Esophagus squamous epithelium (tissue), 5 donors: ENCODE data around the gene SRGAP3. TPM values are rescaled to one million over a fixed set of nuclear protein-coding genes. Genes with fewer than 3 reads are reported as not detected.

Source experiments
- DNase-seq: peaks from one replicate; lab custom pipeline; 2025; lab: John Stamatoyannopoulos, UW
- H3K27ac ChIP-seq, 4 donors: fragments of 200-600 bp; sonication (generic); one replicate each; pipeline ENCODE4 v1.5.1; 2016 to 2019; ENCODE audit warnings: mild to moderate bottlenecking in 1 of 4
- H3K27me3 ChIP-seq, 4 donors: fragments of 200-600 bp; sonication (generic); 1 replicate in 3 of 4; 2 replicates in 1 of 4; pipeline versions ENCODE4 v1.5.1 to v1.6.0; 2017 to 2021; ENCODE audit warnings: antibody characterized with exemption in 1 of 4
- H3K36me3 ChIP-seq, 3 donors: fragments of 200-600 bp; sonication (generic); one replicate each; pipeline ENCODE4 v1.5.1; 2016 to 2019
- H3K4me1 ChIP-seq, 3 donors: fragments of 200-600 bp; sonication (generic); one replicate each; pipeline ENCODE4 v1.5.1; 2017 to 2019
- H3K4me3 ChIP-seq, 4 donors: fragments of 200-600 bp; sonication (generic); 1 replicate in 3 of 4; 2 replicates in 1 of 4; pipeline ENCODE4 v1.5.1; 2016 to 2019; ENCODE audit warnings: mild to moderate bottlenecking in 2 of 4, moderate library complexity in 1 of 4
- H3K9me3 ChIP-seq, 3 donors: fragments of 200-600 bp; sonication (generic); one replicate each; pipeline ENCODE4 v1.5.1; 2016 to 2019
- POLR2A ChIP-seq, 4 donors: fragments of 450-650 bp; IDR thresholded peaks; one replicate each; pipeline ENCODE4 v1.6.1; 2017; ENCODE audit warnings: antibody characterized with exemption in 4 of 4, mild to moderate bottlenecking in 4 of 4, moderate library complexity in 3 of 4
- whole genome bisulfite sequencing, 2 donors: methylation state at CpG; one replicate each; pipeline ENCODE4 v1.1.5; 2018; 5-methylcytosine and 5-hydroxymethylcytosine counted together
- intact Hi-C: fragments of 100-400 bp; cut with DNase I; formaldehyde crosslinking; loops from one replicate; pipeline ENCODE4 v1.15.0; 2022
- total RNA-seq, 4 donors: library from RNA; depleted of rRNA; stranded (reverse); fragments of >200 nt; gene quantifications; one replicate each; pipeline ENCODE4 v1.1.0, GENCODE V29; 2016
- TF ChIP-seq, protein P1 (sequence below), 6 experiments: fragments of 450-650 bp in 4 of 6; fragments of 200-600 bp in 2 of 6; sonication (generic) in 2 of 6; IDR thresholded peaks; one replicate each; pipeline ENCODE4 v1.5.1; 2016 to 2019; ENCODE audit warnings: antibody characterized with exemption in 6 of 6, mild to moderate bottlenecking in 4 of 6, moderate library complexity in 4 of 6
- donor health status: DM: yes; HTN: yes; CAD: no.

The SRGAP3 gene
- total RNA-seq, 4 donors from 2014 or later, result 4.0 to 15.8 (median 6.6) TPM

DNA sequence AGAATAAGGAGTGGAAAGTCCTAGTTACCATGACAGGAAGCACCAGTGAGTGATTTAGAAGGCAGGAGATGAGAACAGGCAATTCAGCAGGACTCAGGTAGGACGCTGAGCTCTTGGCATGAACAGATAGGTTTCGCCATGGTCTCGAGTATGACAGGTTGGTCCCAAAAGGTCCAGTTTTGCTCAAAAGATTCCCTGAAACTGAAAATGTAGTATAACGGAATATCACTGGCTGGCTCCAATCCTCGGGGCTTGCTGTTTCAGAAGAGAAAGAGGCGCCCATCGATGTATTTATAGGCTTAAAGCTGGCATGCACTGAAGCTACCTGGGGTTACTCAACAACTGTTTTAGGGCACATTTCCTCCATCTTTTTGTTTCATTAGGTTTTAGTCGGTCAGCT lies 59.2 kb downstream of the SRGAP3 start:
- no peak for DNase-seq
- no peak overlapping the region for H3K27ac ChIP-seq
- H3K4me3 ChIP-seq, result no peak overlapping the region
- H3K9me3 ChIP-seq, result no peaks in the 10 kb centered on the region
- intact Hi-C loops, result no loop called here
- peaks cover 0 to 7% (median 0%) of the 10 kb centered on the region in 3 donors for H3K4me1 ChIP-seq
- no peaks in the 10 kb centered on the region for H3K27me3 ChIP-seq
- TF ChIP-seq, protein P1, sequence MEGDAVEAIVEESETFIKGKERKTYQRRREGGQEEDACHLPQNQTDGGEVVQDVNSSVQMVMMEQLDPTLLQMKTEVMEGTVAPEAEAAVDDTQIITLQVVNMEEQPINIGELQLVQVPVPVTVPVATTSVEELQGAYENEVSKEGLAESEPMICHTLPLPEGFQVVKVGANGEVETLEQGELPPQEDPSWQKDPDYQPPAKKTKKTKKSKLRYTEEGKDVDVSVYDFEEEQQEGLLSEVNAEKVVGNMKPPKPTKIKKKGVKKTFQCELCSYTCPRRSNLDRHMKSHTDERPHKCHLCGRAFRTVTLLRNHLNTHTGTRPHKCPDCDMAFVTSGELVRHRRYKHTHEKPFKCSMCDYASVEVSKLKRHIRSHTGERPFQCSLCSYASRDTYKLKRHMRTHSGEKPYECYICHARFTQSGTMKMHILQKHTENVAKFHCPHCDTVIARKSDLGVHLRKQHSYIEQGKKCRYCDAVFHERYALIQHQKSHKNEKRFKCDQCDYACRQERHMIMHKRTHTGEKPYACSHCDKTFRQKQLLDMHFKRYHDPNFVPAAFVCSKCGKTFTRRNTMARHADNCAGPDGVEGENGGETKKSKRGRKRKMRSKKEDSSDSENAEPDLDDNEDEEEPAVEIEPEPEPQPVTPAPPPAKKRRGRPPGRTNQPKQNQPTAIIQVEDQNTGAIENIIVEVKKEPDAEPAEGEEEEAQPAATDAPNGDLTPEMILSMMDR (IDR thresholded peaks at IDR 0.05), result no peak
- TF ChIP-seq POLR2A (IDR thresholded peaks at IDR 0.05), result no peak
- no peaks in the 10 kb centered on the region for H3K36me3 ChIP-seq
- 87 to 90% methylated on average over 8 of the region's 8 CpGs for WGBS, 2 donors

DNA sequence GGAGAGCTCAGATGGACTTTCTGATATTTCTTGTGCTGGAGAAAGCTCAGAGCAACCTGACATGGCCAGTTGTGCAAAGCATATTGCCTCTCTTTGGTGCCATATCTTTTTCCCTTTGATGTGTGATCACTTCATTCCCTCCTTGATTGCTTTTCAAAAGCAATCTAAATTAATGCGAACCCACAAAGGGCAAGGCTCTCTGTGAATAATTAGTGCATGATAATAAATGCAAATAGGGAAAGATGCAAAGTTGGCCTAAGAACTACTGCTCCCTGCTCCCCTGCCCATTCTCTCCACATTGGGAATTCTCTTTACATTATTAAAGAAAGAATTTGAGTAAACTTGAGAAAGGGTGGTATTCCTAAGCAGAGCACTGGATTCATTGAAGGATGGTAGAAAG lies 60.9 kb downstream of the SRGAP3 start:
- DNase-seq, result no peak
- Histone ChIP-seq H3K4me1 (no peaks in the 10 kb centered on the region), H3K27me3 (no peaks in the 10 kb centered on the region), H3K36me3 (no peaks in the 10 kb centered on the region), H3K4me3 (no peak overlapping the region), H3K9me3 (no peaks in the 10 kb centered on the region), H3K27ac (no peak overlapping the region)
- TF ChIP-seq, protein P1 (IDR thresholded peaks at IDR 0.05), result no peak
- TF ChIP-seq POLR2A (IDR thresholded peaks at IDR 0.05), result no peak
- 92 to 100% methylated on average over 1 of the region's 1 CpG for WGBS, 2 donors
- intact Hi-C loops, result no loop called here

DNA sequence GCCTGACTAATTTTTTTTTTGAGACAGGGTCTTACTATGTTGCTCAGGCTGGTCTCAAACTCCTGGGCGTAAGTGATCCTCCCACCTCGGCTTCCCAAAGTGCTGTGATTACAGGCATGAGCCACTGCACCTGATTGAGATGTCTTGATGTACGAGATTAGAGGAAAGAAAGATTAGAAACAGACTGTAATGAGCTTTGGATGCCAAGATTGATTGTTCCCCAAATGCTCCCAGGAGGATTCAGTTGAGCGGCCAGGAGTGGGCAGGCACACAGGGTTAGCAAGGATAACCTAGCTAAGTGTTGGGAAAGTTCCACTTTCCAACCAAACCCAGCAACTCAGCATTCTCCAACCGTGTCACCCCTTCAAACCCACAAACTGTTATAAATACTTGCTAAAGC lies 63.7 kb downstream of the SRGAP3 start:
- Histone ChIP-seq H3K27me3 (no peaks in the 10 kb centered on the region), H3K4me3 (no peak overlapping the region), H3K4me1 (peaks cover 0 to 4% (median 3%) of the 10 kb centered on the region in 3 donors), H3K36me3 (no peaks in the 10 kb centered on the region), H3K9me3 (no peaks in the 10 kb centered on the region), H3K27ac (no peak overlapping the region)
- TF ChIP-seq POLR2A (IDR thresholded peaks at IDR 0.05), result no peak
- DNase-seq, result no peak
- 68 to 90% methylated on average over 5 of the region's 5 CpGs for WGBS, 2 donors
- intact Hi-C loops, result no loop called here

DNA sequence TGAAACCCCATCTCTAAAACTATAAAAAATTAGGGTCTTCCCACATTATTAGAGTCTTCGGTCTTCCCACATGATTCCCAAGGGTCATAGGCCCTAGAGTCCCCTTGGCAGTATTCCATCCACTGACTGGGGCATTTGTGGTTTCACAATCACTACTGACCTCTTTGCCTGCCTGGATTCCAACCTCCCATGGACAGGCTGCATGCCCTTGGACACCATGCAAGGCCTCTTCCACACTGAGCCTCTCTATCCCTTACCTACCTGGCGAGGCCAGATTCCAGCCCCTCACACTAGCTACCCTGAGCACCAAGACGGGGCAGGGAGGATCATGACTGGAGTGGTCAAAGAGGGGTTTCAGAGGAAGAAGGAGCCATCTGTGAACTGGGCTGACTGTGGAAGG lies 64.4 kb downstream of the SRGAP3 start:
- Histone ChIP-seq H3K27me3 (no peaks in the 10 kb centered on the region), H3K36me3 (no peaks in the 10 kb centered on the region), H3K4me1 (peaks cover 0 to 9% (median 7%) of the 10 kb centered on the region in 3 donors), H3K27ac (no peak overlapping the region), H3K9me3 (no peaks in the 10 kb centered on the region), H3K4me3 (no peak overlapping the region)
- no peak for DNase-seq
- intact Hi-C loops, result no loop called here
- TF ChIP-seq, protein P1 (IDR thresholded peaks at IDR 0.05), result no peak
- TF ChIP-seq POLR2A (IDR thresholded peaks at IDR 0.05), result no peak
- 97 to 100% methylated on average over 2 of the region's 3 CpGs for WGBS, 2 donors

DNA sequence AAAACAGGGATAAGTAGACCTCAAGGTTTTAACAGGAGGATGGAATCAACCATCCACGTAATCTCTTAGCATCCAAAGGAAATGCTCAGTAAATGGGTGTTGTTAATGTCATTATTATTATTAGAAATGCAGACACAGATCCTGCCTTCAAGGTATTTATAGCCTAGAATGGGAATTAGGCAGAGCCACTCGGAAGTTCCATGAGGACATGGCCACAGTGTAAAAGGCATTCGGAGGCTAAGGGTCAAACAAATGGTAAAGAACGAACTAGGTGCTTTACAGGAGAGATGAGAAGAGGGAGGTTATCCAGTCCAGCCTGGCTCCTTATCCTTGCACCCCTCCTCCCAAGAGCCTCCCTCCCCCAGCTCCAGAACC lies 65.0 kb downstream of the SRGAP3 start:
- Histone ChIP-seq H3K4me3 (no peak overlapping the region), H3K36me3 (no peaks in the 10 kb centered on the region), H3K27me3 (no peaks in the 10 kb centered on the region), H3K4me1 (peaks cover 0 to 15% (median 7%) of the 10 kb centered on the region in 3 donors), H3K27ac (no peak overlapping the region), H3K9me3 (no peaks in the 10 kb centered on the region)
- WGBS, 2 donors, result 91% methylated on average over 4 of the region's 4 CpGs
- no peak for DNase-seq
- TF ChIP-seq, protein P1 (IDR thresholded peaks at IDR 0.05), result no peak
- TF ChIP-seq POLR2A (IDR thresholded peaks at IDR 0.05), result no peak
- intact Hi-C loops, result no loop called here
